Chondrocyte (in vitro differentiated cells): Measurements from ENCODE around the gene NFIC. TPM values are rescaled to one million over a fixed set of nuclear protein-coding genes. Genes with fewer than 3 reads are reported as not detected.
"Not testable (repeated sequence)": the region's sequence is repeated elsewhere in the genome, so short reads cannot be mapped to it uniquely, and the experiment has no call there.

ENCODE experiments used
- DNase-seq: peaks from one replicate; pipeline ENCODE4 v3.0.0; 2021; ENCODE audit warnings: mixed read lengths, low spot score
- H3K27ac Mint-ChIP-seq: one replicate; pipeline ENCODE4 v1.8.0; 2021; ENCODE audit warnings: mild to moderate bottlenecking, moderate library complexity, mixed read lengths; ENCODE audit not compliant: unreplicated experiment
- H3K27me3 Mint-ChIP-seq: 2 replicates; pipeline ENCODE4 v1.8.0; 2021; ENCODE audit warnings: low read depth, mixed read lengths
- H3K36me3 Mint-ChIP-seq: 2 replicates; pipeline ENCODE4 v1.8.0; 2021; ENCODE audit warnings: low read depth, mixed read lengths
- H3K4me1 Mint-ChIP-seq: 2 replicates; pipeline ENCODE4 v1.8.0; 2021; ENCODE audit warnings: low read depth, mild to moderate bottlenecking, mixed read lengths
- H3K4me3 Mint-ChIP-seq: one replicate; pipeline ENCODE4 v1.8.0; 2021; ENCODE audit warnings: mild to moderate bottlenecking, moderate library complexity, mixed read lengths; ENCODE audit not compliant: unreplicated experiment
- H3K9me3 Mint-ChIP-seq: 2 replicates; pipeline ENCODE4 v1.8.0; 2021; ENCODE audit warnings: low read depth, mixed read lengths
- CTCF ChIP-seq: fragments of 200-600 bp; sonication (generic); IDR thresholded peaks from 2 replicates; pipeline ENCODE4 v1.5.0; 2021; ENCODE audit warnings: antibody characterized with exemption, mild to moderate bottlenecking, moderate library complexity
- total RNA-seq: library from RNA; stranded (reverse); gene quantifications from 3 replicates; pipeline ENCODE4 v1.2.1, GENCODE V29; 2021

The NFIC gene
- total RNA-seq, 1 donor from 2014 or later = 81.5 TPM

- Mint-ChIP-seq H3K27me3 (no peaks in the 10 kb centered on the region), H3K9me3 (no peaks in the 10 kb centered on the region), H3K36me3 (peaks cover 10% of the 10 kb centered on the region), H3K4me3 (no peak overlapping the region), H3K27ac (no peak overlapping the region), H3K4me1 (peaks cover 22% of the 10 kb centered on the region)
- no peak for TF ChIP-seq CTCF
- no peak for DNase-seq
These were observed 45.7 kb downstream of the NFIC start for GRCh38 chr19:3412066-3412465.

GRCh38 chr19:3413796-3414327 lies 47.5 kb downstream of the NFIC start:
- DNase-seq = no peak
- peaks cover 11% of the 10 kb centered on the region for H3K4me1 Mint-ChIP-seq
- H3K36me3 Mint-ChIP-seq = peaks cover 8% of the 10 kb centered on the region
- no peaks in the 10 kb centered on the region for H3K9me3 Mint-ChIP-seq
- H3K27ac Mint-ChIP-seq = no peak overlapping the region
- H3K4me3 Mint-ChIP-seq = no peak overlapping the region
- no peak for TF ChIP-seq CTCF
- H3K27me3 Mint-ChIP-seq = no peaks in the 10 kb centered on the region

- H3K27ac Mint-ChIP-seq = no peak overlapping the region
- DNase-seq = no peak
- TF ChIP-seq CTCF = no peak
- H3K4me3 Mint-ChIP-seq = no peak overlapping the region
- H3K9me3 Mint-ChIP-seq = no peaks in the 10 kb centered on the region
- no peaks in the 10 kb centered on the region for H3K27me3 Mint-ChIP-seq
- peaks cover 7% of the 10 kb centered on the region for H3K4me1 Mint-ChIP-seq
- peaks cover 4% of the 10 kb centered on the region for H3K36me3 Mint-ChIP-seq
These were observed 49.3 kb downstream of the NFIC start for GRCh38 chr19:3415695-3416094.

GRCh38 chr19:3420244-3420755 lies 53.9 kb downstream of the NFIC start:
- Mint-ChIP-seq H3K4me3 (no peak overlapping the region), H3K9me3 (no peaks in the 10 kb centered on the region), H3K4me1 (no peaks in the 10 kb centered on the region), H3K27ac (no peak overlapping the region), H3K36me3 (no peaks in the 10 kb centered on the region), H3K27me3 (no peaks in the 10 kb centered on the region)
- no peak for DNase-seq
- no peak for TF ChIP-seq CTCF

- H3K27me3 Mint-ChIP-seq = no peaks in the 10 kb centered on the region
These were observed 54.7 kb downstream of the NFIC start for GRCh38 chr19:3420909-3421619.

GRCh38 chr19:3421656-3422055 lies 55.3 kb downstream of the NFIC start:
- not testable (repeated sequence) for H3K4me3 Mint-ChIP-seq, DNase-seq, H3K9me3 Mint-ChIP-seq, H3K36me3 Mint-ChIP-seq, H3K27ac Mint-ChIP-seq, H3K4me1 Mint-ChIP-seq, H3K27me3 Mint-ChIP-seq

More at GRCh38 chr19:3420909-3421619, 54.7 kb downstream of the NFIC start:
- H3K4me1 Mint-ChIP-seq = no peaks in the 10 kb centered on the region
- TF ChIP-seq CTCF = no peak
- H3K27ac Mint-ChIP-seq = no peak overlapping the region
- no peaks in the 10 kb centered on the region for H3K9me3 Mint-ChIP-seq
- H3K4me3 Mint-ChIP-seq = no peak overlapping the region
- DNase-seq = no peak
- H3K36me3 Mint-ChIP-seq = no peaks in the 10 kb centered on the region
